H1 (cell line): ENCODE data around the gene SYCE1L. TPM values are rescaled to one million over a fixed set of nuclear protein-coding genes. Genes with fewer than 3 reads are reported as not detected.

ENCODE experiments used
- polyA plus RNA-seq, 7 experiments: library from polyadenylated mRNA; depleted of rRNA in 3 of 7; stranded (reverse) in 5 of 7; unstranded in 2 of 7; fragments of >200 nt in 5 of 7; fragments of 200-250 nt in 2 of 7; gene quantifications; 1 replicate in 5 of 7; 2 replicates in 1 of 7; 4 replicates in 1 of 7; pipeline versions ENCODE4 v1.2.1 to v1.2.3, GENCODE V29; 2011 to 2013; ENCODE audit warnings: missing spikeins in 2 of 7, mixed read lengths in 2 of 7
- total RNA-seq: library from RNA; stranded (reverse); fragmentation: NEBNext Ultra II Directional; extraction: Animal tissue kit (Norgen Biotek cat#: 25700); gene quantifications from 2 replicates; pipeline ENCODE4 v1.2.1, GENCODE V29; 2021
- TF ChIP-seq, protein P1 (sequence below): fragments of 300-600 bp; sonication (generic); IDR thresholded peaks from 2 replicates; pipeline ENCODE4 v1.7.1; 2012; ENCODE audit warnings: low read length, moderate library complexity, mild to moderate bottlenecking, inconsistent platforms; ENCODE audit not compliant: insufficient replicate concordance

Gene SYCE1L
- total and polyA plus RNA-seq, 2 of the 8 experiments (the other 6 are each of a cell fraction or from before 2014, with no cell fraction given) = 5.8 to 6.8 TPM

GRCh38 chr16:77231047-77231446, 31.8 kb downstream of the SYCE1L start (continued):
- TF ChIP-seq, protein P1, sequence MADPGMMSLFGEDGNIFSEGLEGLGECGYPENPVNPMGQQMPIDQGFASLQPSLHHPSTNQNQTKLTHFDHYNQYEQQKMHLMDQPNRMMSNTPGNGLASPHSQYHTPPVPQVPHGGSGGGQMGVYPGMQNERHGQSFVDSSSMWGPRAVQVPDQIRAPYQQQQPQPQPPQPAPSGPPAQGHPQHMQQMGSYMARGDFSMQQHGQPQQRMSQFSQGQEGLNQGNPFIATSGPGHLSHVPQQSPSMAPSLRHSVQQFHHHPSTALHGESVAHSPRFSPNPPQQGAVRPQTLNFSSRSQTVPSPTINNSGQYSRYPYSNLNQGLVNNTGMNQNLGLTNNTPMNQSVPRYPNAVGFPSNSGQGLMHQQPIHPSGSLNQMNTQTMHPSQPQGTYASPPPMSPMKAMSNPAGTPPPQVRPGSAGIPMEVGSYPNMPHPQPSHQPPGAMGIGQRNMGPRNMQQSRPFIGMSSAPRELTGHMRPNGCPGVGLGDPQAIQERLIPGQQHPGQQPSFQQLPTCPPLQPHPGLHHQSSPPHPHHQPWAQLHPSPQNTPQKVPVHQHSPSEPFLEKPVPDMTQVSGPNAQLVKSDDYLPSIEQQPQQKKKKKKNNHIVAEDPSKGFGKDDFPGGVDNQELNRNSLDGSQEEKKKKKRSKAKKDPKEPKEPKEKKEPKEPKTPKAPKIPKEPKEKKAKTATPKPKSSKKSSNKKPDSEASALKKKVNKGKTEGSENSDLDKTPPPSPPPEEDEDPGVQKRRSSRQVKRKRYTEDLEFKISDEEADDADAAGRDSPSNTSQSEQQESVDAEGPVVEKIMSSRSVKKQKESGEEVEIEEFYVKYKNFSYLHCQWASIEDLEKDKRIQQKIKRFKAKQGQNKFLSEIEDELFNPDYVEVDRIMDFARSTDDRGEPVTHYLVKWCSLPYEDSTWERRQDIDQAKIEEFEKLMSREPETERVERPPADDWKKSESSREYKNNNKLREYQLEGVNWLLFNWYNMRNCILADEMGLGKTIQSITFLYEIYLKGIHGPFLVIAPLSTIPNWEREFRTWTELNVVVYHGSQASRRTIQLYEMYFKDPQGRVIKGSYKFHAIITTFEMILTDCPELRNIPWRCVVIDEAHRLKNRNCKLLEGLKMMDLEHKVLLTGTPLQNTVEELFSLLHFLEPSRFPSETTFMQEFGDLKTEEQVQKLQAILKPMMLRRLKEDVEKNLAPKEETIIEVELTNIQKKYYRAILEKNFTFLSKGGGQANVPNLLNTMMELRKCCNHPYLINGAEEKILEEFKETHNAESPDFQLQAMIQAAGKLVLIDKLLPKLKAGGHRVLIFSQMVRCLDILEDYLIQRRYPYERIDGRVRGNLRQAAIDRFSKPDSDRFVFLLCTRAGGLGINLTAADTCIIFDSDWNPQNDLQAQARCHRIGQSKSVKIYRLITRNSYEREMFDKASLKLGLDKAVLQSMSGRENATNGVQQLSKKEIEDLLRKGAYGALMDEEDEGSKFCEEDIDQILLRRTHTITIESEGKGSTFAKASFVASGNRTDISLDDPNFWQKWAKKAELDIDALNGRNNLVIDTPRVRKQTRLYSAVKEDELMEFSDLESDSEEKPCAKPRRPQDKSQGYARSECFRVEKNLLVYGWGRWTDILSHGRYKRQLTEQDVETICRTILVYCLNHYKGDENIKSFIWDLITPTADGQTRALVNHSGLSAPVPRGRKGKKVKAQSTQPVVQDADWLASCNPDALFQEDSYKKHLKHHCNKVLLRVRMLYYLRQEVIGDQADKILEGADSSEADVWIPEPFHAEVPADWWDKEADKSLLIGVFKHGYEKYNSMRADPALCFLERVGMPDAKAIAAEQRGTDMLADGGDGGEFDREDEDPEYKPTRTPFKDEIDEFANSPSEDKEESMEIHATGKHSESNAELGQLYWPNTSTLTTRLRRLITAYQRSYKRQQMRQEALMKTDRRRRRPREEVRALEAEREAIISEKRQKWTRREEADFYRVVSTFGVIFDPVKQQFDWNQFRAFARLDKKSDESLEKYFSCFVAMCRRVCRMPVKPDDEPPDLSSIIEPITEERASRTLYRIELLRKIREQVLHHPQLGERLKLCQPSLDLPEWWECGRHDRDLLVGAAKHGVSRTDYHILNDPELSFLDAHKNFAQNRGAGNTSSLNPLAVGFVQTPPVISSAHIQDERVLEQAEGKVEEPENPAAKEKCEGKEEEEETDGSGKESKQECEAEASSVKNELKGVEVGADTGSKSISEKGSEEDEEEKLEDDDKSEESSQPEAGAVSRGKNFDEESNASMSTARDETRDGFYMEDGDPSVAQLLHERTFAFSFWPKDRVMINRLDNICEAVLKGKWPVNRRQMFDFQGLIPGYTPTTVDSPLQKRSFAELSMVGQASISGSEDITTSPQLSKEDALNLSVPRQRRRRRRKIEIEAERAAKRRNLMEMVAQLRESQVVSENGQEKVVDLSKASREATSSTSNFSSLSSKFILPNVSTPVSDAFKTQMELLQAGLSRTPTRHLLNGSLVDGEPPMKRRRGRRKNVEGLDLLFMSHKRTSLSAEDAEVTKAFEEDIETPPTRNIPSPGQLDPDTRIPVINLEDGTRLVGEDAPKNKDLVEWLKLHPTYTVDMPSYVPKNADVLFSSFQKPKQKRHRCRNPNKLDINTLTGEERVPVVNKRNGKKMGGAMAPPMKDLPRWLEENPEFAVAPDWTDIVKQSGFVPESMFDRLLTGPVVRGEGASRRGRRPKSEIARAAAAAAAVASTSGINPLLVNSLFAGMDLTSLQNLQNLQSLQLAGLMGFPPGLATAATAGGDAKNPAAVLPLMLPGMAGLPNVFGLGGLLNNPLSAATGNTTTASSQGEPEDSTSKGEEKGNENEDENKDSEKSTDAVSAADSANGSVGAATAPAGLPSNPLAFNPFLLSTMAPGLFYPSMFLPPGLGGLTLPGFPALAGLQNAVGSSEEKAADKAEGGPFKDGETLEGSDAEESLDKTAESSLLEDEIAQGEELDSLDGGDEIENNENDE = no peak
